HG03097 (cell line): ENCODE measurements around the gene NODAL.

Experiments
- ATAC-seq: cut with Tn5 transposase; IDR thresholded peaks from one replicate; pipeline ENCODE4 v1.9.1; 2021; ENCODE audit not compliant: unreplicated experiment, low FRiP score

NODAL gene

GRCh38 chr10:70435241-70436085 is 6.0 kb downstream of the NODAL start:
- ATAC-seq = no peak

DNA sequence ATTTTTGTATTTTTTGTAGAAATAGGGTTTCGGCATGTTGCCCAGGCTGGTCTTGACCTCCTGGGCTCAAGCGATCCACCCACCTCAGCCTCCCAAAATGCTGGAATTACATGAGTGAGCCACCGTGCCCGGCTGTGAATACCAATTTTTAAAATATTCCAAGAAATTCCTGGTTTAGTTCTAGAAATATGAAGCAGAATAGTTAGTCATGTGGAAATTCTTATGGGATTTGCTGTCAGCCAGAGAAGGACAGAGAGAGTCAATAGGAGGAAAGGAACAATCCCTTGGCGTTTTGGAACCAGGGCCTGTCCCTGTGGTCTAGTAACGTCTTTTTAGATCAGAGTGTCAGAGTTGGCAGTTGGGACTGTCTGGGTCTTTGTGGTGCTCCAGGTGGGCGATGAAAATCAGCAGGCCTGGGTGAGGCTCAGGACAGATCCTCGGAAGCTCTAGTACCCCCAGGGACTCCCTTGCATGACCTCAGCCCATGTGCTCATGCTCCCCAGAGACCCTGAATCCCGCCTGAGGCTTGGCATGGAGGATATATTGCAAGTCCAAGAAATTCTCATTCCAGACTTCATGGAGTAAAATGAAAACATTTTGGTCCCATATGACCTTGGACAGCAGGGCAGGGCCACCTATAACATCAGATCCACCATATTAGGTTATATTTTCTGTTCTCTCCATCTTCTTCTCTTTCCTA is 7.8 kb downstream of the NODAL start:
- no peak for ATAC-seq

GRCh38 chr10:70432561-70433263 is 8.8 kb downstream of the NODAL start:
- ATAC-seq = no peak

DNA sequence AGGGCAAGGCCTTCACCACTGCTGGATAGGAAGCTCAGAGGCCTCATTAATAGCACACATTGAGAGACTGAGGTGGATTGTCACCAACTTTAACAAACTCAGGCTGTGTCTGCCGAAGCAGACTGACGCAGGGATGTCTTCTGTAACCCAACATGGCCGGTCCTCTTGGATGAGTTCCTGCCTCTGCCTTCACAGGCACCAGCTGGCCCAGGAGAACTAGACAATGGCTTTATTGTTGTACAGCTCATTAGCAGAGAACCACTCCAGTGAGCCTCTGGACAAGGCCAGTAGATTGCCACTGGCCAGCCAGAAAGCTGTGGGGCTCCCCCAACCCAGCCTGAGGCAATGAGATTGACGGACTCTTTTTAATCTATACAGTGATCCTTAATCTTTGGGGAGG is 9.4 kb downstream of the NODAL start:
- ATAC-seq = no peak

GRCh38 chr10:70430493-70431445 is 10.7 kb downstream of the NODAL start:
- no peak for ATAC-seq

DNA sequence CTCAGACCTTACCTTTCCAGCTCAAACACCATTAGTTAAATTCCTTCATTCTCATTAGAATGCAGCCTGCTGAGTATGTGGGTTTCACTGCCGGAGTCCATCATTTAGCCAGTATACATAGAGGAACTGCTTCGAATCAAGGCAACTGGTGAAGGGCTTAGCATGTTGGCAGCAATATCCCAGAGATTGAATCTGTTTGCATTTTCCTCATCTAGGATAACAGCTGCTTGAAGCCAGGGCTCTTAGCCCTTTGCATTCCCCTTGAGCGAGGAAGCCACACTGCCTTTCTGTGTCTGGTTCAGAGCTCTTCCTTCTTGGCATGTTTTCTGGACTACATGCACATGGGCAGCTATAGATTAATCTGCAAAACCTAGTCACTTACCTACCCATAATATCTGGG is 14.7 kb downstream of the NODAL start:
- ATAC-seq = no peak

- no peak for ATAC-seq
Observed at GRCh38 chr10:70425096-70425495, 16.4 kb downstream of the NODAL start.

DNA sequence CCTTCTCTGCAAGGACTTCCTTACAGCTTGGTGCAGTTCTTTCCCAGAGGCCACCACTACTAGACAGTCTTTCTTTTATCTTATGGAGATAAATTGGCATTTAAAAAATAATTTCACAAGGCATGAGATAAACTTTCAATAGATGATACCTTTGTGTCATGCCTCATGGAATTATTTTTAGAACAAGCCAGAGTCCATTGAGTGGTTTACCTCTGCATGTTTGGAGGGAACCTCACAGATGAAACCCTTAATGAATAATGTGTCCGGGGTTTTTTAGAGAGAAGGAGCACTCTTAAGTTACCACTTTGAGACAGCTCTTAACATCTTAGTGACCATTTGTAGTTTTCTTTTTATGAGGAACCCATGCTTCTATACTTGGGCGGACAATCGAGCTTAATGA is 17.2 kb downstream of the NODAL start:
- ATAC-seq = no peak

- ATAC-seq = no peak
Observed at GRCh38 chr10:70418713-70419112, 22.8 kb downstream of the NODAL start.

DNA sequence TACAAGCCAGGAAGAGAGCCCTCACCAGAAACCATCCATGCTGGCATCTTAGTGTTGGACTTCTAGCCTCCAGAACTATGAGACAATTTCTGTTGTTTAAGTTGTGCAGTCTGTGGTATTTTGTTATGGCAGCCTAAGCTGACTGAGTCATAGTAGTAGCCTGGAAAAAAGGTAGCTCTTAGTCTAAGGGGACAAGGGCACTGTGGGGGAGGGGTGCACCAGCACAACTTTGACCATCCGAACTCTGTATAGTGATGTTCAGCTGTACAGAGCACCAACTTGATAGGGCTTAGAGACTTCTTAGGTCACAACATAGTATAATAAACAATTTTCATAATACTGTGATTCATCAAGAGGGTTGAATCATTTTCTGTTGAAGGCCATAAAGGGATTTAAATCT is 23.3 kb downstream of the NODAL start:
- no peak for ATAC-seq

DNA sequence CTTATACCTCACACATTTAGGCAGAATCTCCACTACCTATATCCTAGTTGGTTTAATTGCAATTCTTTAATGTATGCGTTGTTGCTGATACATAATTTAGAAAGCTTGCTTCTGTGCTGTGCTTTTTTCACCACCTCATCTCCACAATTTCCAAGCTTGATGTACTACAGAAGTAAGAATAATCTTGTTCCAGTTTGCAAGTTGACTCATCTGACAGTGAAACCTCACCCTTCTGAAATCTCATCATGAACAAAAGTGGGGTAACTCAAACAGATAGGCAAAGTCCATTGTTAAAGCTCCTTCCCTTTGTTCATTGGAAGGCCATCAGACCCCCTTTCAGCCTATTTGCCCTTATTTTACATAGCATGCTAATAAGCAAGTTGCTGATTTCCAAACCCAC is 23.9 kb downstream of the NODAL start:
- ATAC-seq = no peak

GRCh38 chr10:70412356-70412755 is 29.1 kb downstream of the NODAL start:
- ATAC-seq = no peak

DNA sequence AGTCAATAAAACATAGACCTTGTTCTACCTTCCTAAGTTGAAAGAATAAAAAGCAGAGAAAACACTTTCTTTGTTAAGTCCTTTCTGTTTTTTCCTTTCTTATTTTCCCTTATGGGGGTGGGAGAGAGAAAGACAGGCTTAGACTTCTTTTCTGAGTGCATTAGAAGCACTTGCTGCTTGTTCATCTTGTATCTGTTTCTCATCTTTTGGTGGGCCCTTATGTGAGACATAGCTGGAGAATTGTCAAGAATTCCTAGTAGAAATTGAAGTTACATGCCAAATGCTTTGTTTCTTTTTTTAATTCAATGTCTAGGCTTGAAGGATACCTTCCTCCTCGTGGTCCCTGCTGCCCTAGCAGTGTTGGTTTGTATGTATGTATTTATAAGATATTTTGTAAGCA is 30.9 kb downstream of the NODAL start:
- no peak for ATAC-seq

- no peak for ATAC-seq
Observed at GRCh38 chr10:70409772-70410171, 31.7 kb downstream of the NODAL start.

GRCh38 chr10:70405037-70405824 is 36.2 kb downstream of the NODAL start:
- ATAC-seq = no peak

- no peak for ATAC-seq
Observed at GRCh38 chr10:70404787-70405036, 36.8 kb downstream of the NODAL start.

GRCh38 chr10:70404036-70404786 is 37.3 kb downstream of the NODAL start, which contains the start of gene EIF4EBP2:
TSS of gene EIF4EBP2 (plus strand) at chr10:70404145. CDS start at chr10:70404402, 257 bp downstream.
- peak; percentile 87 for ATAC-seq

DNA sequence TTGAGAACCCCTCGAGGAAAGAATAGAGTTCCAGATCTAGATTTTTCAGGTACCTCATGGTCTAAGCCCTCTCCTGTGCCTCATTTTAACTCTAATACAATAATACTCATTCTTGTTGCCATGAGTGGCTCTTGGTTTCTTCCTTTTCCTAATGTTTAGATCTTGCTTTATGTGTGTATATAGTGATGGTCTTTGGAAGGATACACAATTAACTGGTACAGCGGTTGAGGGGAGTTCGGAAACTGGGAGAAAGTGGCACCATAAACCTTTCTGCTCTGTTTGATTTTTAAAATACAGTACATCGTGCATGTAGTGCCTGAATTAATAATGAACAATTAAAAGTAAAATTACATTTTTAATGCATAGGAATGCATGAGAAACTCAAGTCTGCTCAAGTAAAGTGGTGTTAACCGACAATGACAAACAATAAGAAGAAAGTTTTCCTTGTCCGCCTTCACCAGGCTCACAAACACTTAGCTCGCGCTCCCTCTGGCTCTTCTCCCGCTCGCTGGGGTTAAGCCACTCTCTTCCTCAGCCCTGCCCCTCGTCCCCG is 37.9 kb downstream of the NODAL start:
- no peak for ATAC-seq

- no peak for ATAC-seq
Observed at GRCh38 chr10:70399177-70399576, 42.3 kb downstream of the NODAL start.
